Smooth muscle cell (in vitro differentiated cells): ENCODE data around the gene NDEL1. TPM values are rescaled to one million over a fixed set of nuclear protein-coding genes. Genes with fewer than 3 reads are reported as not detected.

Source experiments
- DNase-seq: peaks from one replicate; lab custom pipeline; 2025; ENCODE audit not compliant: unreplicated experiment; lab: John Stamatoyannopoulos, UW
- H2AFZ ChIP-seq: fragments of 200-600 bp; sonication (generic); 2 replicates; pipeline ENCODE4 v1.6.0; 2016; ENCODE audit warnings: antibody characterized with exemption, low read depth, mild to moderate bottlenecking
- H3F3A ChIP-seq: fragments of 200-600 bp; sonication (generic); 2 replicates; pipeline ENCODE4 v1.6.0; 2017; ENCODE audit warnings: antibody characterized with exemption, low read depth
- H3K27ac ChIP-seq: fragments of 200-600 bp; sonication (generic); 2 replicates; pipeline ENCODE4 v1.5.1; 2016; ENCODE audit warnings: low read depth, mild to moderate bottlenecking
- H3K27me3 ChIP-seq: fragments of 200-600 bp; sonication (generic); 2 replicates; pipeline ENCODE4 v1.6.1; 2016; ENCODE audit warnings: low read depth, mild to moderate bottlenecking
- H3K36me3 ChIP-seq: fragments of 200-600 bp; sonication (generic); 2 replicates; pipeline ENCODE4 v1.5.1; 2016; ENCODE audit warnings: low read depth
- H3K4me1 ChIP-seq: fragments of 200-600 bp; sonication (generic); 2 replicates; pipeline ENCODE4 v1.5.1; 2016; ENCODE audit warnings: low read depth
- H3K4me2 ChIP-seq: fragments of 200-600 bp; sonication (generic); 2 replicates; pipeline ENCODE4 v1.6.0; 2016; ENCODE audit warnings: mild to moderate bottlenecking
- H3K4me3 ChIP-seq: fragments of 200-600 bp; sonication (generic); 2 replicates; pipeline ENCODE4 v1.5.1; 2016; ENCODE audit warnings: mild to moderate bottlenecking
- H3K79me2 ChIP-seq: fragments of 200-600 bp; sonication (generic); 2 replicates; pipeline ENCODE4 v1.6.0; 2016; ENCODE audit warnings: low read depth, mild to moderate bottlenecking
- H3K9ac ChIP-seq: fragments of 200-600 bp; sonication (generic); 2 replicates; pipeline ENCODE4 v1.6.0; 2016; ENCODE audit warnings: low read depth
- H3K9me3 ChIP-seq: fragments of 200-600 bp; sonication (generic); replicated peaks from 2 replicates; pipeline ENCODE4 v1.5.1; 2016; ENCODE audit warnings: low read depth
- H4K20me1 ChIP-seq: fragments of 200-600 bp; sonication (generic); 2 replicates; pipeline ENCODE4 v1.6.0; 2016; ENCODE audit warnings: low read depth
- WGBS: methylation state at CpG from one replicate; pipeline ENCODE4 v1.1.7; 2016; ENCODE audit warnings: low lambda C conversion rate; 5-methylcytosine and 5-hydroxymethylcytosine counted together
- polyA plus RNA-seq: library from polyadenylated mRNA; unstranded; fragments of >200 nt; fragmentation: Nextera tagmentation; extraction: Ambion mirVana; gene quantifications from 2 replicates; pipeline ENCODE4 v1.2.1, GENCODE V29; 2016
- total RNA-seq: library from RNA; depleted of rRNA; stranded (reverse); fragments of >200 nt; gene quantifications from 2 replicates; pipeline ENCODE4 v1.2.3, GENCODE V29; 2014
- TF ChIP-seq, protein P1 (sequence below): fragments of 200-600 bp; sonication (generic); IDR thresholded peaks from 2 replicates; pipeline ENCODE4 v1.5.1; 2017; ENCODE audit warnings: borderline replicate concordance, mild to moderate bottlenecking, antibody characterized with exemption; ENCODE audit not compliant: insufficient read depth, poor library complexity, severe bottlenecking

Gene NDEL1
- total and polyA plus RNA-seq, 2 experiments from 2014 or later = 82.6 to 103 TPM

- Histone ChIP-seq H4K20me1 (peaks cover 7% of the 10 kb centered on the region), H3K79me2 (no peaks in the 10 kb centered on the region), H3K9ac (peak overlapping the region; percentile 20), H3K36me3 (peaks cover 21% of the 10 kb centered on the region), H3K4me1 (no peaks in the 10 kb centered on the region), H3K27ac (peak overlapping the region; percentile 92), H3K27me3 (no peaks in the 10 kb centered on the region), H3F3A (peaks cover 23% of the 10 kb centered on the region), H3K9me3 (no peaks in the 10 kb centered on the region), H3K4me3 (no peak overlapping the region), H2AFZ (no peak overlapping the region), H3K4me2 (no peak overlapping the region)
- no peak for DNase-seq
- TF ChIP-seq, protein P1, sequence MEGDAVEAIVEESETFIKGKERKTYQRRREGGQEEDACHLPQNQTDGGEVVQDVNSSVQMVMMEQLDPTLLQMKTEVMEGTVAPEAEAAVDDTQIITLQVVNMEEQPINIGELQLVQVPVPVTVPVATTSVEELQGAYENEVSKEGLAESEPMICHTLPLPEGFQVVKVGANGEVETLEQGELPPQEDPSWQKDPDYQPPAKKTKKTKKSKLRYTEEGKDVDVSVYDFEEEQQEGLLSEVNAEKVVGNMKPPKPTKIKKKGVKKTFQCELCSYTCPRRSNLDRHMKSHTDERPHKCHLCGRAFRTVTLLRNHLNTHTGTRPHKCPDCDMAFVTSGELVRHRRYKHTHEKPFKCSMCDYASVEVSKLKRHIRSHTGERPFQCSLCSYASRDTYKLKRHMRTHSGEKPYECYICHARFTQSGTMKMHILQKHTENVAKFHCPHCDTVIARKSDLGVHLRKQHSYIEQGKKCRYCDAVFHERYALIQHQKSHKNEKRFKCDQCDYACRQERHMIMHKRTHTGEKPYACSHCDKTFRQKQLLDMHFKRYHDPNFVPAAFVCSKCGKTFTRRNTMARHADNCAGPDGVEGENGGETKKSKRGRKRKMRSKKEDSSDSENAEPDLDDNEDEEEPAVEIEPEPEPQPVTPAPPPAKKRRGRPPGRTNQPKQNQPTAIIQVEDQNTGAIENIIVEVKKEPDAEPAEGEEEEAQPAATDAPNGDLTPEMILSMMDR = no peak
- WGBS = 54% methylated on average over 3 of the region's 3 CpGs
Observed at GRCh38 chr17:8489841-8490240, 54.2 kb downstream of the NDEL1 start.

DNA sequence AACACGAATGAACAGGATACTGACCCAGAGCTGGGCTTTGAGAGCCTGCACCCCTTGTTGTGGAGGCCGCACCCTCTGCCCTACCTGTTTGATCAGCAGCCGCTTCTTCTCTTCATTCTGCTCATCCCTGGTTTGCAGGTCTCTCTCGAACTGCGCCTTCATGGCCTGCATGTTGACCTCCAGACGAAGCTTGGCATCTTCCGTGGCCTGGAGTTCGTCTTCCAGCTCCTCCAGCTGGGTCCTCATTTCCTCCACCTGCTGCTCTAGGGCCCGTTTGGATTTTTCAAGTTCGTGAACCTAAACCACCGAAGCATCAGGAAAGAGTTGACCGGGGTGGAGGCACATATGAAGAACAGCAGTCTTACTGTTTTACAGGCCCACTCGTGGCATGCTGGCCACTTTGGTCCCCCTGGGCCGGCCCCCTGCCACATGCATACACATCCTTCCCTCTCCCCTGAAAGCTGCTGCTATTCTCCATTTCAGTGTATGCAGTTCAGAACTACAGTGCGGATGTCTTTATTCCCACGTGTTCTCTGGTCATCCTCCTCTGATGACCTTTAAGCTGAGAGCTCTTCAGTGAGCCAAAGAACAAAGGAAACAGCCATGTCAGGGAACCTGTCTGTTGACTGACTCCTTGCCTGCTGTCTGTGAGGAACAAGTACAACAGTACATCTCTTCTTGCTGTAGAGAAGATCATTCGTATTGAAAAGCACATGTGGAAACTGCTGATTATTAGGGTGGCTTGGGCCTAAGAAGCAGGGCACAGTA, 54.8 kb downstream of the NDEL1 start:
- Histone ChIP-seq H3K27me3 (no peaks in the 10 kb centered on the region), H3K4me2 (no peak overlapping the region), H3K79me2 (no peaks in the 10 kb centered on the region), H3K4me3 (no peak overlapping the region), H3K4me1 (no peaks in the 10 kb centered on the region), H3K27ac (peak overlapping the region; percentile 92), H2AFZ (no peak overlapping the region), H3K36me3 (peaks cover 23% of the 10 kb centered on the region), H3F3A (peaks cover 20% of the 10 kb centered on the region), H3K9ac (no peak overlapping the region), H3K9me3 (no peaks in the 10 kb centered on the region), H4K20me1 (peaks cover 7% of the 10 kb centered on the region)
- TF ChIP-seq, protein P1 = no peak
- no peak for DNase-seq
- 95% methylated on average over 17 of the region's 17 CpGs for WGBS

- H3K9ac ChIP-seq = no peak overlapping the region
- peaks cover 7% of the 10 kb centered on the region for H4K20me1 ChIP-seq
- no peaks in the 10 kb centered on the region for H3K9me3 ChIP-seq
- TF ChIP-seq, protein P1 = no peak
- H3F3A ChIP-seq = peaks cover 20% of the 10 kb centered on the region
- H3K4me2 ChIP-seq = no peak overlapping the region
- peak overlapping the region; percentile 21 for H3K27ac ChIP-seq
- no peaks in the 10 kb centered on the region for H3K4me1 ChIP-seq
- no peaks in the 10 kb centered on the region for H3K27me3 ChIP-seq
- H3K4me3 ChIP-seq = no peak overlapping the region
- H2AFZ ChIP-seq = no peak overlapping the region
- H3K79me2 ChIP-seq = no peaks in the 10 kb centered on the region
- no peak for DNase-seq
- WGBS = 96% methylated on average over 17 of the region's 17 CpGs
- H3K36me3 ChIP-seq = peaks cover 18% of the 10 kb centered on the region
Observed at GRCh38 chr17:8492121-8492520, 56.4 kb downstream of the NDEL1 start.

- Histone ChIP-seq H3K4me3 (no peak overlapping the region), H3F3A (peaks cover 13% of the 10 kb centered on the region), H3K79me2 (no peaks in the 10 kb centered on the region), H3K27me3 (no peaks in the 10 kb centered on the region), H3K9ac (no peak overlapping the region), H3K4me1 (no peaks in the 10 kb centered on the region), H3K9me3 (no peaks in the 10 kb centered on the region), H4K20me1 (no peaks in the 10 kb centered on the region), H2AFZ (no peak overlapping the region), H3K4me2 (no peak overlapping the region), H3K27ac (no peak overlapping the region), H3K36me3 (peaks cover 22% of the 10 kb centered on the region)
- DNase-seq = no peak
- 93% methylated on average over 12 of the region's 12 CpGs for WGBS
- TF ChIP-seq, protein P1 = no peak
Observed at GRCh38 chr17:8494021-8494420, 58.3 kb downstream of the NDEL1 start.
